ENCODE results near the gene MAPK4.
"Not testable (repeated sequence)": the region's sequence is repeated elsewhere in the genome, so short reads cannot be mapped to it uniquely, and the experiment has no call there.

MAPK4 gene

DNA sequence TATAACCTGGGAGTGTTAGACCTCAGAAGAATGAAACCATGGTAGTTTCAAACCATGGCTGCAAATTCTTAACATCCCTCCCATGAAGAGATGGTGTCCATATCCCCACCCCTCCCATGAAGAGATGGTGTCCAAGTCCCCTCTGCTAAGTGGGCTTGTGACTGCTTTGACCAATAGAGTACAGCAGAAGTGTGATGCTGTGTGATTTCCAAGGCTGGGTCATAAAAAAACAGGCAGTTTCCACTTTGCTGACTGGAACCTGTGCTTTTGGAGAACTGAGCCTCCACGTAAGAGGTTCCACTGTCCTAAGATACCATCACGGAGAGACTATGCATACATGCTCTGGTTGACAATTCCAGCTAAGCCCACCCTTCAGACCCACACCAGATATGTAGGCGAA lies 194.4 kb downstream of the MAPK4 start:
- no peak for DNase-seq (ENCODE audit: low read depth)

DNA sequence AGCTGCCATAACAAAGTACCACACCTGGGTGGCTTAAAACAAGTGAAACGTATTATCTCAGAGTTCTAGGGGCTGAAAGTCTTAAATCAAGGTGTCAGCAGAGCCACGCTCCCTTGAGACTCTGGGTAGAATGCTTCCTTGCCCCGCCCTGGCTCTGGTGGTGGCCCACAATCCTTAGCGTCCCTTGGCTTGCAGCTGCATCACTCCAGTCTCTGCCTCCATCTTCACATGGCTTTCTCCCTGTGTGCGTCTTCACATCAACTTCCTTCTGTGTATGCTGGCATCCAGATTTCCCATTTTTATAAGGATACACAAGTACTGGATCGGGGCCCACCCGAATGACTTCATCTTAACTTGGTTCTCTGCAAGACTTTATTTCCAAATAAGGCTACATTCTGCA lies 197.5 kb downstream of the MAPK4 start:
- no peak for DNase-seq (ENCODE audit: low read depth)

DNA sequence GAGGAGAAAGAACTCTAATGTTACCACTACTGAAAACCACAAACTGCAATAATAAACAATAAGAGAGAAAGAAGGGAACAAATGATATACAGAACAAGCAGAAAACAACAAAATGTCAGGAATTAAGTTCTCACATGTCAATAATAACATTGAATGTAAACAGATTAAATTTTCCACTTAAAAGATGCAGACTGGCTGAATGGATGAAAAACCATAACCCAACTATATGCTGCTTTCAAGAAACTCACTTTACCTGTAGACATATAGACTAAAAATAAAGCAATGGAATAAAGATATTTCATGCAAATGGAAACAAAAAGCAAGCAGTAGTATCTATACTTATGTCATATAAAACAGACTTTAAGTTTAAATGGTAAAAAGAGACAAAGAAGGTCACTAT lies 209.6 kb downstream of the MAPK4 start:
- DNase-seq (ENCODE audit: low read depth), result no peak

DNA sequence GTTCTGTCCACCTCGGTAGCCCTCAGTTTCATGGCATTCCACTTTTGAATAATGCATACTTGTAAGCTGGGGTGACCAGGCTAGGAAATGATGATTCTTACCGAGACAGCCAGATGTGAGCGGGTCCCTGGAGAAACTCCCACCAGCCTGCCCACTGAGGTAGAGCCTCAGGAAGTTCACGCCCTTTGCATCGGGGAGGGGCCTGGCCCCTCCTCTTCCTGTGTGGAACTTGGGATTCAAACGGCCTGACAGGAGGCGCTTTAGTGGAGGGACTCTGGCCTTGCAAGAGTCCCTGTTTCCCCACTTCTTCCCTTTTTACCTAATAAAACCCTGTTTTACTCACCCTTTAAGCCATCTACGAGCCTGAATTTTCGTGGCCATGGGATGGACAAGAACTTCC lies 215.3 kb downstream of the MAPK4 start:
- no peak for DNase-seq (ENCODE audit: low read depth)

DNA sequence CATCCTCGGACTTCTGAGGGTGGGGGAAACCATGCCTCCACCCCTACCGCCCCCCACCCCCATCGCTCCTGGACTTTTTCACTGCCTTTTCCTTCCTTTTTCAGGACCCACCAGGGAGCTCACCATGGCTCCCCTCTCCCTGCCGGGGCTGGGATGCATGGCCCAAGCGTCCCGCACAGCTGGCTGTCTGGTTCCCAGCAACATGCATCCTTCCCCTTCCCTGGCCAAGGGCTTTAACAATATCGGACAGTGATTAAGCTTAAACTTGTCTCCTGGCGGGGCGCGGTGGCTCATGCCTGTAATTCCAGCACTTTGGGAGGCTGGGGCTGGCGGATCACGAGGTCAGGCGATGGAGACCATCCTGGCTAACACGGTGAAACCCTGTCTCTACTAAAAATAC lies 215.8 kb downstream of the MAPK4 start:
- DNase-seq (ENCODE audit: low read depth), result no peak

DNA sequence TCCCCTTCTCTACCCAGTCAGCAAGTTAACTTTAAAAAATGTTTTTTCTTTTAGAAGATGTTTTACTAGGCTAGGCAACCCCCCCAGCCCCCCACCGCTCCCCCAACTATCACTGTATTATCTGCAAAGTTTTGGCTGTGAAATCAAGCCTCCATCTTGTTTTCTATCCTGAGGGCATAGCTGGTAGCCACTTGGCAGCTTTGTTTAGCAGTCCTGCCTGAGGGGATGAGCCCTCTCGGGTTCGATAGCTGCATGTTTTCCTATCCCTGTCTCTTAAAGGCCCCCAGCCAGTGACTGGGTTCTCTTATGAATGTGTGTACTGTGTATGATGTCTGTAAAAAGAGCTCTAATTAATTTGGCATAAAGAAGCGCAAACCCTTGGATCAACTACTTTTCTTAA lies 216.5 kb downstream of the MAPK4 start:
- DNase-seq (ENCODE audit: low read depth), result no peak

DNA sequence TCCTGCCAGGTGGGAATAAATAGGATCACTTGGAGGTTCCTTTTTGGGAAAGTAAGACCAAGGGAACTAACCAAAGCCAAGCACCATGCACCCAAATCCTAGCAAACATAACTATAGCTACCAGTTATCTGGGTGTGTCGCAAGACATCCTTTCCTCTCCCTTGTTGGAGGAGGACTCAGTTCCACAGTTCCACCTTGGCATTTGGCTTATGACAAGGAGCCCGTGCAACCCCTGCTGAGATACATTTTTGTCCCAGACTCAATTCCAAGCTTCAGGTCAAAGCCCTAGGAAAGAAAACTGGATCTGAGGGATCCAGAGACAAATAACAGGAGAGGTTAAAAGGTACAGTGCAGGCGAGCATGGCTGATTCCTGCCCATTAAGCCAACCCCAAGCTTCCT lies 219.1 kb downstream of the MAPK4 start:
- not testable (repeated sequence) for DNase-seq (ENCODE audit: low read depth)

All from GM04503 (cell line).